Posterior vena cava (tissue), 2 donors: ENCODE measurements around the gene TMEM229B. TPM values are rescaled to one million over a fixed set of nuclear protein-coding genes. Genes with fewer than 3 reads are reported as not detected.

ENCODE experiments used
- DNase-seq: peaks from one replicate; pipeline ENCODE4 v3.0.0-alpha.2; 2020; ENCODE audit warnings: low spot score
- intact Hi-C, 2 donors: fragments of 100-400 bp; cut with DNase I; formaldehyde crosslinking; loops; one replicate each; pipeline versions ENCODE4 v1.14.1 to v1.14.2; 2022 to 2023
- total RNA-seq, 2 donors: library from RNA; stranded (reverse); fragmentation: NEBNext Ultra II Directional; extraction: Animal tissue kit (Norgen Biotek cat#: 25700); gene quantifications; one replicate each; pipeline ENCODE4 v1.2.1, GENCODE V29; 2021
- donor health status: DM: yes; HTN: yes; CAD: no.
- donor health status: DM: yes; HTN: yes; CAD: no.

Gene TMEM229B
- total RNA-seq, 2 donors from 2014 or later, result 1.7 to 4.4 TPM

GRCh38 chr14:67492538-67492937 is 4.0 kb upstream of the TMEM229B start:
- no peak for DNase-seq
- intact Hi-C loops, result no loop called here

- intact Hi-C loops, result no loop called here
- DNase-seq, result no peak
Observed at GRCh38 chr14:67491741-67492507, 3.4 kb upstream of the TMEM229B start.

DNA sequence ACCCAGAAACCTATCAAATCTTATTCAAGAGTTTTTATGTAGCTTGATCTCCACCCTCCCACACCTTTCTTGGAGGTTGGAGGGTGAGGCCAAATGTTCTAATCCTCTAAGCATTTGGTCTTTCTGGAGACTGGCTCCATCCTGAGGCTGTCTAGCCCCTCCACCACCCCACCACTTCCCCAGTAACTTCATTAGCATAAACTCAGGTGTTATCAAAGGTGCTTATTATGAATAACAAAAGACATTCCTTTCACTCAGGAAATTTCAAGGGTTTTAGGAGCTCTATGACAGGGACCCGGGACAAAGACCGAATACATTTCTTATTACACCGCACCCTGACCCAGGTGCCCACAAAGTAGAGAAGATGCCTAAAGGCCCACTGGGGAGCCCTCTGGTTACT is 2.8 kb upstream of the TMEM229B start:
- intact Hi-C loops, result no loop called here
- DNase-seq, result no peak

DNA sequence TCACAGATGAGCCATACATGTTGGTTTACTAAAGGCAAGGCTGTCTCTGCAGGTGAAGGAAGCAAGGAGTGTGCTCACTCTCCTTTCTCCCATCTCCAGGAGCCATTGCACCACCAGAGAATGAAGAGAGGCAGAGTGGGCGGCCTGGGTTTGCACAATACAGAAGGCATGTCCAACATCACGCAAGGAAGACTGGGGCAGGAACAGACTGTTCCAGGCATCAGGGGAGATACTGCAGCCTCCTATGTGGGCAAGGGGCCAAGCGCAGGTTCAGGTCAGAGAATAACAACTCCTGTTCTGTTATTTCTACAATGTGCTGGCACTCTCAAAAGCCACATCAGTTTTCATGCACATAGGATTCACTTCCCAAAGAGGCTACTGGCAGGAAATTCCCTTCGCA is 1.7 kb upstream of the TMEM229B start:
- DNase-seq, result no peak
- intact Hi-C loops, result no loop called here

DNA sequence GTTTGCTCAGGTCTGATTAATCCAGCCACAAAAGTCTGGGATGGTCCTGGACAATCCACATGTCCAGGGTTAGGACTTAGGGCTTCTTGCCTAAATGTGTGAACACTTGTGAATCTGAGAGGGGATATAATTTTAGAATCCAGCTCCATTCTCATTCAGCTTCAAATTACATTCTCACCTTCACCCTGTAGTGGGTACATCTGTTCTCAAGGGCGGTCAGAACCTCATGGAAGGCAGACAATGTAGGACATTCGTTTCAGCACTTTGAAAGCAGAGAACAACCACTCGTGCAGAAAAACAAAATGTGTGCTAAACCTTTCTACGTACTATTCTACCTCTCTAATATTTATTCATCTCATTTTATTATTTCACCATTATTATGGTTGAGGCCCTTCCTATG is 1.2 kb downstream of the TMEM229B start:
- DNase-seq, result no peak
- intact Hi-C loops, result no loop called here

DNA sequence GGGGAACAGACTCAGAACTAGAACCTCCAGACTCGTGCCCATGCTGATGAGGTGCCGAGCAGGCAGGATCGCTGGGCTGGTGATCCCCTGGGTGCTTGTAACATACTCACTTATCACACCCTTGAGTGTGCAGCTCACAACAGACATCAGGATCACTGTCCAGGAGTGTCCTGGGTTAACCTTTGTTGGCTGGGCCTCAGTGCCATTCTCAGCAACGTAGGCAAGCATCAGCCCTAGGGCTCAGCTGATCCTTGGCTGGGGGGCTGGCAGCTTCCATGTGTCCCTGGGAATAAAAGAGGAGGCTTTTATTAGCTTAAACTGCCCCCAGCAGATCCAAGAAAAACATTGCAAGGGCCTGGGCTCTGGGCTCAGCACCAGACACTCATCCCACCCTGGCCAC is 1.6 kb downstream of the TMEM229B start:
- DNase-seq, result no peak
- intact Hi-C loops, result no loop called here

GRCh38 chr14:67485501-67486095 is 2.9 kb downstream of the TMEM229B start:
- DNase-seq, result peak; percentile 64
- intact Hi-C loops, result no loop called here

DNA sequence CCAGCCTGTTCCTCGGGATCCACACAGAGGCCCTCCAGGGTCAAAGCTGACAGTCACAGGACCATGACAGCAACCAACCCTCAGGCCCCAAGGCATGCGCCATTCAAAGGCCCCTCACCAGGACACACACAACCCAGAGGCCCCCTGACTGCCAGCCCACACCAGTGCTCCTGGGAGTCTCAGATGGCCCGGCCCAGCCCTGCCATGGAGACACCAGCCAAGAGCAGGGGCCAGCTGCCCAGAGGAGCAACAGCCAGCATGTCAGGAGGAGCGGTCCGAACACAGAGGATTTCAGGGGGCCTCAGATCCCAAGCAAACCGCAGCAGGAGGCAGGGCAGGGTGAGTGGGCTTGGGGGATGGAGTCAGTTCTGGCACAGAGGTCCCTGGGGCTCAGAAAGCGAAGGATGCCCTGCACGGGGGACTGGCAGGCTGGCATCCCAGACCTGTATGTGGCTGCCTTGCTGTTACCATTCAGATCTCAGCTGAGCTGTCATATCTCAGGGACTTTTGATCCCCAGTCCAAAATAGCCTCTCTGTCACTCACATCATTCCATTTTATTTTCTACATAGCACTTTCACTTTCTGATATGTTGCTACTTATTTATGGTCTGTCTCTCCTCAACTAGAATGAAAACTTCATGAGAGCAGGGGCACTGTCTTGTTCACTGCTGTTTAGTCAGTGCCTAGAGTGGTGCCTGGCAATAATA is 4.8 kb downstream of the TMEM229B start:
- DNase-seq, result no peak
- intact Hi-C loops, result no loop called here

- DNase-seq, result no peak
- intact Hi-C loops, result no loop called here
Observed at GRCh38 chr14:67482231-67483164, 6.0 kb downstream of the TMEM229B start.

- intact Hi-C loops, result no loop called here
- no peak for DNase-seq
Observed at GRCh38 chr14:67480011-67480410, 8.5 kb downstream of the TMEM229B start.

GRCh38 chr14:67478800-67479084 is 9.8 kb downstream of the TMEM229B start:
- intact Hi-C loops, result no loop called here
- no peak for DNase-seq

- intact Hi-C loops, result no loop called here
- DNase-seq, result no peak
Observed at GRCh38 chr14:67477926-67478799, 10.4 kb downstream of the TMEM229B start.

DNA sequence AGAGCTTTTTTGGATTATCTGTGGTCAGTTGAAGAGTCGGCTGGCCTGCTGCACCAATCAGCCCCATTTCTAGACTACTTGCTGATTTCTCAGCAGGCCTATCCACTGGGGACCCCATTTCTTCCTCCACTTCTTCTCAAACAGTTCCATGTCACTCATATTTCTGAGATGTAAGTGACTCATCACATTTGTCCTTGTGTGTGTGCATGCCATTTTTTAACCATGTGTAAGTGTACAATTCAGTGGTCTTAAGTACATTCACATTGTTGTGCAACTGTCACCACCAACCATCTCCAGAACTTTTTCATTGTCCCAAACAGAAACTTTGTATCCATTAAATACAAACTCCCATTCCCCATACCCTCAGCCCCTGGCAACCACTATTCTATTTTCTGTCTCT is 14.2 kb downstream of the TMEM229B start:
- intact Hi-C loops, result no loop called here
- DNase-seq, result no peak

DNA sequence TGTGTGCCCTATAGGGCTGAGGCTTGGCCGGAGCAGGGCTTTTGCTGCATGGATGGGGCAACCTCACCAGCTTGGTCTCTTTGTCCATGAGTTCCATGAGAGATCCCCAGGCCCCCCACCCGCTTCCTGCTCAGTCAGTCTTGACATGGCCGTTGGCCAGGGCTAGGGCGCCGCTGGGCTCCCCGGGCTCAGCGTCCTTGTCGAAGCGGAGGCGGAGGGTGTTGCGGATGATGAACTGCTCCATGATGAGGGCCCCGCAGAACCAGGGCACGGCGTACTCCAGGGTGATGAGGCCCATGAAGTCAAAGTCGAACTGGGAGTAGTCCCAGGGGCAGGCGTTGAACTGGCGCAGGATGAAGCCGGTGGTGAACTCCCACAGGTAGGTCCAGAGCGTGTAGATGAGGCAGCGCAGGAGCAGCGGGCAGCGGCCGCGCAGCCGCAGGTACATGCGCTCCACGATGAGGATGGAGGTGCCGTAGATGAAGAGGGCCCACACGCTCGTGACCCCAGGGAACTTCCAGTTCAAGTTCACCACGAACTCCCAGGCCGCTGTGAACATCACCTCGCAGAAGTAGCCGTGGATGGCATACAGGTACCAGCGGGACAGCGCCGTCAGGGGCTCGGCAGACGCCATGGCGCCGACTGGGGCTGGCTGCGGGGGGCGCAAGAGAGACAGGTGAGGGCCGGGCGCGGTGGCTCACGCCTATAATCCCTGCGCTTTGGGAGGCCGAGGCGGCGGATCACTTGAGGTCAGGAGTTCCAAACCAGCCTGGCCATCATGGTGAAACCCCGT is 15.0 kb downstream of the TMEM229B start:
- intact Hi-C loops, result no loop called here

GRCh38 chr14:67472726-67473125 is 15.8 kb downstream of the TMEM229B start:
- intact Hi-C loops, result no loop called here
- DNase-seq, result no peak

More for the DNA sequence above, 15.0 kb downstream of the TMEM229B start:
- peak; percentile 78 for DNase-seq

DNA sequence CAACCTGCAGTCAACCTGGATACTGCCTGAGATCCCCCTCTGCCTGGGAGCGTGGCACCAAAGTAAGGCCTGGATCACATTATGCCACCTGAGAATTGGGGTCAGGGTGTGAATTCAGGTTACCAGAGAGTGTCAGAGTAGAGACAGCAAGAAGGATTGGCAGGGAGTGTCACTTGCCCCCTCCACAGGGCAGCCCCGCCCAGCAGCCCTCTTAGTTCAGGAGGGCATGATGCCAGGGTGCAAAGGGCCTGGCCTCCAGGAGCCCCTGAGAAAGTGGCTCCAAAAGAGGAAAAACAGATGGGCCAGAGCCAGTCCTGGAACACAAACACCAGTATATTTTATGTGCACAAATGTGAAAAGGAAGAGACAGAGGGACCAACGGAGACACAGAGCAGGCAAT is 18.6 kb downstream of the TMEM229B start:
- intact Hi-C loops, result no loop called here

DNA sequence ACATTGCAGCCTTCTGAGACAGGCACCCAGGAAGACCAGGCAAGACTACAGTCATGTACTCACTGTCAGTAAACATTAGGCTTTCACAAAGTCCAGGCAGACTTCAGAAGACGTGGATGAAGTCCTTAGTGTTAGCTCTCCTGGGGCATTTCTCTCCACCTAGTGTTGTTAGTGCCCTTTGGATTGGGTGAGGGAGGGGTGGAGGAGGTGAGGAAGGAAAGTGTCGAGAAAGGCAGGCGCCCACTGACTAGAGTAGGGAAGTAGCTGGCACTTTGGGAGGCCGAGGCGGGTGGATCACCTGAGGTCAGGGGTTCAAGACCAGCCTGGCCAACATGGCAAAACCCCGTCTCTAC is 20.2 kb downstream of the TMEM229B start:
- intact Hi-C loops, result no loop called here
- peak; percentile 31 for DNase-seq

More for the DNA sequence above, 18.6 kb downstream of the TMEM229B start:
- peak; percentile 45 for DNase-seq

- intact Hi-C loops, result no loop called here
- DNase-seq, result peak; percentile 13
Observed at GRCh38 chr14:67467134-67467533, 21.4 kb downstream of the TMEM229B start.
